GOT3 (cell line): ENCODE results near the gene FGF4.

ENCODE experiments used
- DNase-seq: peaks from one replicate; lab custom pipeline; 2025; ENCODE audit warnings: mixed read lengths; lab: John Stamatoyannopoulos, UW

The FGF4 gene

GRCh38 chr11:69726019-69726418, 49.1 kb downstream of the FGF4 start:
- no peak for DNase-seq

GRCh38 chr11:69721745-69722144, 53.4 kb downstream of the FGF4 start:
- DNase-seq: no peak

- no peak for DNase-seq
Measured at GRCh38 chr11:69721106-69721505, 54.0 kb downstream of the FGF4 start.
